CD14-positive monocyte (primary cell): Measurements from ENCODE around the gene LENEP. TPM values are rescaled to one million over a fixed set of nuclear protein-coding genes. Genes with fewer than 3 reads are reported as not detected.
"Not testable (repeated sequence)": the region's sequence is repeated elsewhere in the genome, so short reads cannot be mapped to it uniquely, and the experiment has no call there.

Source experiments
- DNase-seq, 3 donors: peaks; one replicate each; pipeline ENCODE4 v3.0.0-alpha.2; 2011 to 2022
- H2AFZ ChIP-seq: 2 replicates; pipeline ENCODE4 v1.6.0; 2012; ENCODE audit warnings: mild to moderate bottlenecking, low read depth, low read length, inconsistent platforms; ENCODE audit not compliant: insufficient read depth, poor library complexity, severe bottlenecking
- H3K27ac ChIP-seq, 2 donors: 1 replicate in 1 of 2; 2 replicates in 1 of 2; pipeline ENCODE4 v1.5.1; 2012 to 2013; ENCODE audit warnings: low read length in 2 of 2, control low read depth in 1 of 2, inconsistent platforms in 1 of 2, low read depth in 1 of 2, mild to moderate bottlenecking in 1 of 2
- H3K27me3 ChIP-seq, 2 donors: one replicate each; pipeline versions ENCODE4 v1.6.0 to v1.6.1; 2011 to 2013; ENCODE audit warnings: low read length in 2 of 2; ENCODE audit not compliant: control insufficient read depth in 2 of 2, insufficient read depth in 2 of 2
- H3K36me3 ChIP-seq, 2 donors: replicated peaks in 1 of 2; 1 replicate in 1 of 2; 2 replicates in 1 of 2; pipeline versions ENCODE4 v1.5.1 to v1.6.1; 2012 to 2013; ENCODE audit warnings: low read length in 2 of 2, control low read depth in 1 of 2, inconsistent platforms in 1 of 2, mild to moderate bottlenecking in 1 of 2; ENCODE audit not compliant: insufficient read depth in 2 of 2, control insufficient read depth in 1 of 2
- H3K4me1 ChIP-seq, 2 donors: 1 replicate in 1 of 2; 2 replicates in 1 of 2; pipeline versions ENCODE4 v1.5.1 to v1.6.1; 2012 to 2013; ENCODE audit warnings: low read length in 2 of 2, control low read depth in 1 of 2, inconsistent platforms in 1 of 2, mild to moderate bottlenecking in 1 of 2, moderate library complexity in 1 of 2; ENCODE audit not compliant: insufficient read depth in 2 of 2, control insufficient read depth in 1 of 2
- H3K4me2 ChIP-seq: replicated peaks from 2 replicates; pipeline ENCODE3; 2012; ENCODE audit warnings: low read length, moderate library complexity, mild to moderate bottlenecking; ENCODE audit not compliant: poor library complexity, severe bottlenecking; ENCODE audit errors: extremely low read depth
- H3K4me3 ChIP-seq, 3 experiments: fragments of 200-600 bp in 1 of 3; sonication (generic) in 1 of 3; replicated peaks in 1 of 3; 1 replicate in 2 of 3; 2 replicates in 1 of 3; pipeline ENCODE4 v1.5.1; 2011 to 2013; ENCODE audit warnings: low read length in 3 of 3, mild to moderate bottlenecking in 3 of 3, control low read depth in 2 of 3, low read depth in 2 of 3, inconsistent platforms in 1 of 3, moderate library complexity in 1 of 3
- H3K79me2 ChIP-seq: 2 replicates; pipeline ENCODE4 v1.6.0; 2012; ENCODE audit warnings: mild to moderate bottlenecking, control low read depth, inconsistent platforms, low read length, moderate library complexity; ENCODE audit not compliant: insufficient read depth
- H3K9ac ChIP-seq: 2 replicates; pipeline ENCODE4 v1.6.0; 2017; ENCODE audit warnings: low read length, mild to moderate bottlenecking; ENCODE audit not compliant: insufficient read depth, poor library complexity, severe bottlenecking
- H3K9me3 ChIP-seq, 2 donors: replicated peaks in 1 of 2; 1 replicate in 1 of 2; 2 replicates in 1 of 2; pipeline versions ENCODE4 v1.5.1 to v1.6.1; 2012 to 2013; ENCODE audit warnings: low read length in 2 of 2, control low read depth in 1 of 2; ENCODE audit not compliant: control insufficient read depth in 1 of 2, insufficient read depth in 1 of 2
- H4K20me1 ChIP-seq: 2 replicates; pipeline ENCODE4 v1.6.0; 2012; ENCODE audit warnings: mild to moderate bottlenecking, low read length, control low read depth, moderate library complexity; ENCODE audit not compliant: insufficient read depth
- H3K27ac Mint-ChIP-seq, 7 donors: one replicate each; pipeline ENCODE4 v1.8.0; 2020; ENCODE audit warnings: mild to moderate bottlenecking in 7 of 7, mixed read lengths in 7 of 7, moderate library complexity in 6 of 7, inconsistent platforms in 2 of 7
- H3K27me3 Mint-ChIP-seq, 3 donors: one replicate each; pipeline ENCODE4 v1.8.0; 2021 to 2022; ENCODE audit warnings: low read depth in 3 of 3, mild to moderate bottlenecking in 3 of 3, mixed read lengths in 3 of 3, moderate library complexity in 3 of 3, inconsistent platforms in 1 of 3
- H3K36me3 Mint-ChIP-seq, 2 donors: one replicate each; pipeline ENCODE4 v1.8.0; 2020; ENCODE audit warnings: mixed read lengths in 2 of 2, inconsistent platforms in 1 of 2, mild to moderate bottlenecking in 1 of 2
- H3K4me1 Mint-ChIP-seq: one replicate; pipeline ENCODE4 v1.8.0; 2020; ENCODE audit warnings: mild to moderate bottlenecking, mixed read lengths
- H3K4me3 Mint-ChIP-seq, 2 donors: one replicate each; pipeline ENCODE4 v1.8.0; 2020; ENCODE audit warnings: mild to moderate bottlenecking in 2 of 2, mixed read lengths in 2 of 2, moderate library complexity in 1 of 2
- H3K9me3 Mint-ChIP-seq, 7 donors: one replicate each; pipeline ENCODE4 v1.8.0; 2020 to 2022; ENCODE audit warnings: mixed read lengths in 7 of 7, mild to moderate bottlenecking in 6 of 7, moderate library complexity in 6 of 7, inconsistent platforms in 2 of 7
- CTCF ChIP-seq: fragments of 200-600 bp; IDR thresholded peaks from one replicate; pipeline ENCODE4 v1.8.0; 2022; ENCODE audit warnings: antibody characterized with exemption, mild to moderate bottlenecking
- WGBS: methylation state at CpG from one replicate; pipeline ENCODE4 v1.1.5; 2013; ENCODE audit warnings: missing lambda C conversion rate; ENCODE audit not compliant: insufficient coverage; 5-methylcytosine and 5-hydroxymethylcytosine counted together
- intact Hi-C, 2 donors: fragments of 100-400 bp; cut with micrococcal nuclease; formaldehyde crosslinking; loops; one replicate each; pipeline versions ENCODE4 v1.15.0 to v1.15.1; 2023
- polyA plus RNA-seq, 3 donors: library from polyadenylated mRNA; depleted of rRNA in 1 of 3; unstranded in 2 of 3; stranded (reverse) in 1 of 3; fragments of 300-500 nt in 2 of 3; fragments of >200 nt in 1 of 3; fragmentation: Illumina TruSeq in 2 of 3; gene quantifications; 1 replicate in 2 of 3; 2 replicates in 1 of 3; pipeline ENCODE4 v1.2.3, GENCODE V29; 2012 to 2021

LENEP gene
- polyA plus RNA-seq, 3 donors, result not detected

- Histone ChIP-seq H3K9ac (peak overlapping the region; percentile 82), H3K36me3 (peaks cover 0 to 2% of the 10 kb centered on the region in 2 donors), H3K9me3 (no peaks in the 10 kb centered on the region), H3K4me2 (peak overlapping the region; percentile 99), H2AFZ (peak overlapping the region; percentile 89), H3K4me3 (peak overlapping the region; percentile 61 to 95 (median 92)), H3K79me2 (peaks cover 81% of the 10 kb centered on the region), H3K4me1 (peaks cover 47 to 54% of the 10 kb centered on the region in 2 donors), H4K20me1 (peaks cover 35% of the 10 kb centered on the region), H3K27me3 (no peaks in the 10 kb centered on the region), H3K27ac (peak overlapping the region; percentile 94 to 98)
- peaks cover 0 to 3% (median 0%) of the 10 kb centered on the region in 3 donors for H3K27me3 Mint-ChIP-seq
- H3K4me3 Mint-ChIP-seq, result no peak overlapping the region
- H3K27ac Mint-ChIP-seq, result no peak overlapping the region
- TF ChIP-seq CTCF, result no peak
- intact Hi-C loops, result loop anchor here (5.0 kb wide), 3 partner anchors 32 to 87 kb away; partner anchors contain the start of gene EFNA4 (in 1 of the 2)
- DNase-seq, result peak; percentile 95 to 96 (median 96)
- H3K9me3 Mint-ChIP-seq, result no peaks in the 10 kb centered on the region
- peaks cover 10 to 21% of the 10 kb centered on the region in 2 donors for H3K36me3 Mint-ChIP-seq
- 0% methylated on average over 27 of the region's 30 CpGs for WGBS
- peaks cover 37% of the 10 kb centered on the region for H3K4me1 Mint-ChIP-seq
Measured at GRCh38 chr1:154974808-154975408, 18.5 kb upstream of the LENEP start.

- intact Hi-C loops, result no loop called here
- no peak overlapping the region for H3K27ac Mint-ChIP-seq
- peak overlapping the region; percentile 99 for H3K4me2 ChIP-seq
- H4K20me1 ChIP-seq, result peaks cover 28% of the 10 kb centered on the region
- H3K4me3 Mint-ChIP-seq, result no peak overlapping the region
- H3K9ac ChIP-seq, result peak overlapping the region; percentile 82
- DNase-seq, result peak; percentile 57 to 60 (median 58)
- H3K9me3 ChIP-seq, result no peaks in the 10 kb centered on the region
- H3K27me3 ChIP-seq, result no peaks in the 10 kb centered on the region
- H3K4me1 ChIP-seq, result peaks cover 40 to 48% of the 10 kb centered on the region in 2 donors
- H3K27ac ChIP-seq, result peak overlapping the region; percentile 94 to 98
- no peaks in the 10 kb centered on the region for H3K36me3 ChIP-seq
- peak overlapping the region; percentile 89 for H2AFZ ChIP-seq
- 0% methylated on average over 1 of the region's 24 CpGs for WGBS
- peaks cover 0 to 3% (median 0%) of the 10 kb centered on the region in 3 donors for H3K27me3 Mint-ChIP-seq
- no peak for TF ChIP-seq CTCF
- peaks cover 75% of the 10 kb centered on the region for H3K79me2 ChIP-seq
- H3K36me3 Mint-ChIP-seq, result peaks cover 10 to 25% of the 10 kb centered on the region in 2 donors
- H3K4me1 Mint-ChIP-seq, result peaks cover 32% of the 10 kb centered on the region
- H3K4me3 ChIP-seq, result peak overlapping the region; percentile 61 to 95 (median 92)
- no peaks in the 10 kb centered on the region for H3K9me3 Mint-ChIP-seq
Measured at GRCh38 chr1:154975409-154976059, 17.9 kb upstream of the LENEP start.

GRCh38 chr1:154977762-154978161 lies 15.6 kb upstream of the LENEP start:
- H3K4me3 ChIP-seq, DNase-seq, H3K9me3 ChIP-seq, H3K36me3 ChIP-seq, H3K9me3 Mint-ChIP-seq, intact Hi-C loops, H3K4me2 ChIP-seq, H2AFZ ChIP-seq, H3K9ac ChIP-seq, H3K27me3 ChIP-seq, H3K4me3 Mint-ChIP-seq, H3K27me3 Mint-ChIP-seq, H4K20me1 ChIP-seq: not testable (repeated sequence)
- H3K79me2 ChIP-seq, result peaks cover 64% of the 10 kb centered on the region
- H3K27ac Mint-ChIP-seq, result peak overlapping the region in 5 of 7 donors; percentile 17 to 72 (median 61)
- WGBS, result no CpG with 5 or more reads among the region's 3 CpGs
- H3K36me3 Mint-ChIP-seq, result peaks cover under 1 to 11% of the 10 kb centered on the region in 2 donors
- peaks cover 12% of the 10 kb centered on the region for H3K4me1 Mint-ChIP-seq
- peaks cover 26 to 31% of the 10 kb centered on the region in 2 donors for H3K4me1 ChIP-seq
- H3K27ac ChIP-seq, result peak overlapping the region in 1 of 2 donors; percentile 54
